Ecto neural progenitor cell (in vitro differentiated cells): ENCODE measurements around the gene GLIPR2.
"Not testable (repeated sequence)": the region's sequence is repeated elsewhere in the genome, so short reads cannot be mapped to it uniquely, and the experiment has no call there.

ENCODE experiments used
- DNase-seq: peaks from one replicate; pipeline ENCODE4 v3.0.0-alpha.2; 2018; ENCODE audit warnings: low spot score

GLIPR2 gene

GRCh38 chr9:36123515-36123914, 13.0 kb upstream of the GLIPR2 start:
- no peak for DNase-seq

GRCh38 chr9:36125062-36125855, 11.3 kb upstream of the GLIPR2 start:
- DNase-seq = no peak

GRCh38 chr9:36126016-36126730, 10.4 kb upstream of the GLIPR2 start:
- DNase-seq = no peak

- no peak for DNase-seq
These were observed 8.8 kb upstream of the GLIPR2 start for GRCh38 chr9:36127652-36128244.

- no peak for DNase-seq
These were observed 8.2 kb upstream of the GLIPR2 start for GRCh38 chr9:36128349-36128748.

GRCh38 chr9:36129139-36129538, 7.4 kb upstream of the GLIPR2 start:
- DNase-seq = no peak

- DNase-seq = not testable (repeated sequence)
These were observed 4.9 kb upstream of the GLIPR2 start for GRCh38 chr9:36131666-36132065.

GRCh38 chr9:36132086-36132485, 4.4 kb upstream of the GLIPR2 start:
- no peak for DNase-seq

GRCh38 chr9:36134761-36135505, 1.6 kb upstream of the GLIPR2 start:
- DNase-seq = no peak

GRCh38 chr9:36135741-36136271, 727 bp upstream of the GLIPR2 start:
- DNase-seq = no peak

GRCh38 chr9:36136894-36137391, 410 bp downstream of the GLIPR2 start:
- peak; percentile 62 for DNase-seq

- DNase-seq = no peak
These were observed 965 bp downstream of the GLIPR2 start for GRCh38 chr9:36137392-36138004.

GRCh38 chr9:36138496-36138895, 2.0 kb downstream of the GLIPR2 start:
- DNase-seq = no peak

GRCh38 chr9:36138901-36139300, 2.4 kb downstream of the GLIPR2 start:
- DNase-seq = no peak

GRCh38 chr9:36140086-36141084, 3.9 kb downstream of the GLIPR2 start:
- DNase-seq = no peak

- peak; percentile 58 for DNase-seq
These were observed 4.8 kb downstream of the GLIPR2 start for GRCh38 chr9:36141288-36141687.

GRCh38 chr9:36141761-36142160, 5.2 kb downstream of the GLIPR2 start:
- DNase-seq = no peak

- DNase-seq = no peak
These were observed 6.1 kb downstream of the GLIPR2 start for GRCh38 chr9:36142510-36143244.

GRCh38 chr9:36143245-36143641, 6.7 kb downstream of the GLIPR2 start:
- no peak for DNase-seq
